OCI-LY7 (cell line): ENCODE measurements around the gene LCN12.

Experiments
- CTCF ChIP-seq: fragments of 200-600 bp; sonication (generic); conservative IDR thresholded peaks from 2 replicates; pipeline ENCODE4 v1.5.1; 2014; ENCODE audit warnings: mild to moderate bottlenecking, antibody characterized with exemption, low read length, moderate library complexity, mixed read lengths
- EZH2phosphoT487 ChIP-seq: fragments of 200-600 bp; sonication (generic); IDR thresholded peaks from 2 replicates; pipeline ENCODE4 v1.6.1; 2018; ENCODE audit warnings: low read depth, borderline replicate concordance, mild to moderate bottlenecking, mixed run types, antibody characterized with exemption, low read length, moderate library complexity, mixed read lengths

DNA sequence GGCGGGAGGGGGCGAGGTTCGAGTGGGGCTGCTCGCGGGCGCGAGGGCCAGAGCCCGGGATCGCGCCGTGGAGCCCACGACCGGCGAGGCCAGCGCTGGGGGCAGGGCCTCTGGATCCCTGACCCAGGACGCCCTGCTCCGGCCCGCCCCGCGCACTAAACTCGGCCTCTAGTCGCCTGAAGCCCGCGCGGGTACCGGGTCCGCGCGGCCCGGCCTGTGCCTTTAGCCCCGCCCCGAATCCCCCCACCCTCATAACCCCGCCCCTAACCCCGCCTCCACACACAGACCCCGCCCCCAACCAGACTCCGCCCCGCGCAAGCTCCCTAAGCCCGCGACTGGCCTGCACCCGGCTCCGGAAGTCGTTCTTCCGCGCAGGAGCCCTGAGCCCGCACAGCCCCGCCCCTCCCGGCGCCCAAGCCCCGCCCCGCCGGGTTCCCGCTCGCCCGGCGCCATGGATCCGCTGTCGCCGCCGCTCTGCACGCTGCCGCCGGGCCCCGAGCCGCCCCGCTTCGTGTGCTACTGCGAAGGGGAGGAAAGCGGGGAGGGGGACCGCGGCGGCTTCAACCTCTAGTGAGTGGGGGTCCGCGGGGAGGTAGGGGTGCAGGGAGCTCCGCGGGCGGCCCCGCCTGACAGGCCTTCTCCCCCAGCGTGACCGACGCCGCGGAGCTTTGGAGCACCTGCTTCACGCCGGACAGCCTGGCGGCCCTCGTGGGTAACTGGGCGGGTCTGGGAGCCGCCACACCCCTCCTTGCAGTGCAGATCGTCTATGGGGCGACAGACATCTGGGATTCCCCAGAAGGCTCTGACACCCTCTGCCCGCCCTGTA lies 40.1 kb downstream of the LCN12 start, which contains the start of gene PAXX:
- TF ChIP-seq CTCF = no peak
- TF ChIP-seq EZH2phosphoT487 = no peak
